K562 (cell line): ENCODE results near the gene SPCS2. TPM values are rescaled to one million over a fixed set of nuclear protein-coding genes. Genes with fewer than 3 reads are reported as not detected.

ENCODE experiments used
- AFF1 ChIP-seq, 2 experiments: fragments of 450-650 bp; IDR thresholded peaks; 2 replicates each; pipeline ENCODE4 v1.6.1; 2018; ENCODE audit warnings: mild to moderate bottlenecking in 2 of 2, low read depth in 1 of 2; ENCODE audit not compliant: partially characterized antibody in 2 of 2
- BCLAF1 ChIP-seq, 2 experiments: fragments of 450-650 bp in 1 of 2; IDR thresholded peaks; 2 replicates each; pipeline ENCODE4 v1.6.1; 2011 to 2017; ENCODE audit warnings: low read depth in 2 of 2, antibody characterized with exemption in 1 of 2, borderline replicate concordance in 1 of 2, low read length in 1 of 2, mild to moderate bottlenecking in 1 of 2, mixed read lengths in 1 of 2; ENCODE audit not compliant: control insufficient read depth in 1 of 2
- CBX3 ChIP-seq, 2 experiments: IDR thresholded peaks; 1 replicate in 1 of 2; 2 replicates in 1 of 2; pipeline ENCODE4 v1.6.1; 2012; ENCODE audit warnings: inconsistent platforms in 2 of 2, low read length in 2 of 2, borderline replicate concordance in 1 of 2, control low read depth in 1 of 2
- EGR1 ChIP-seq: fragments of 450-650 bp; conservative IDR thresholded peaks from 2 replicates; pipeline ENCODE4 v1.6.1; 2017; ENCODE audit warnings: mild to moderate bottlenecking
- GABPA ChIP-seq: fragments of 200-800 bp; sonication (Bioruptor generic); conservative IDR thresholded peaks from 2 replicates; pipeline ENCODE4 v1.6.1; 2016; ENCODE audit warnings: low read depth, missing genetic modification characterization, missing compliant biosample characterization
- MAZ ChIP-seq, 2 experiments: fragments of 450-650 bp in 1 of 2; sonication (generic) in 1 of 2; formaldehyde crosslinking; IDR thresholded peaks in 1 of 2; conservative IDR thresholded peaks in 1 of 2; 2 replicates each; pipeline versions ENCODE4 v1.4.0 to v1.5.0; 2020; ENCODE audit warnings: mild to moderate bottlenecking in 1 of 2, missing genetic modification reagents in 1 of 2
- NFYB ChIP-seq: IDR thresholded peaks from 2 replicates; pipeline ENCODE4 v1.6.1; 2011; ENCODE audit warnings: mild to moderate bottlenecking, moderate library complexity; ENCODE audit not compliant: insufficient read length; ENCODE audit errors: extremely low read depth
- POLR2G ChIP-seq: fragments of 200-400 bp; formaldehyde crosslinking; IDR thresholded peaks from 2 replicates; pipeline ENCODE4 v1.6.1; 2017; ENCODE audit warnings: low read depth, mild to moderate bottlenecking, antibody characterized with exemption, low read length, moderate library complexity
- PYGO2 ChIP-seq: fragments of 450-650 bp; IDR thresholded peaks from 2 replicates; pipeline ENCODE4 v1.6.1; 2016; ENCODE audit warnings: mild to moderate bottlenecking, missing genetic modification characterization, moderate library complexity, missing compliant biosample characterization
- RFX7 ChIP-seq: fragments of 250-450 bp; sonication (Bioruptor Pico); IDR thresholded peaks from 2 replicates; pipeline ENCODE4 v1.5.1; 2021; ENCODE audit warnings: mild to moderate bottlenecking
- SRSF7 ChIP-seq: fragments of 200-400 bp; formaldehyde crosslinking; optimal IDR thresholded peaks from 2 replicates; pipeline ENCODE3; 2017; ENCODE audit warnings: mild to moderate bottlenecking, low read depth, low read length
- YY1 ChIP-seq, 3 experiments: IDR thresholded peaks; 2 replicates each; pipeline ENCODE4 v1.6.1; 2011; ENCODE audit warnings: low read length in 2 of 3, mild to moderate bottlenecking in 2 of 3, moderate library complexity in 2 of 3, borderline replicate concordance in 1 of 3, control low read depth in 1 of 3, low read depth in 1 of 3; ENCODE audit not compliant: insufficient read depth in 3 of 3, insufficient replicate concordance in 2 of 3, control insufficient read depth in 1 of 3, insufficient read length in 1 of 3; ENCODE audit errors: extremely low read depth in 1 of 3
- ZBTB7A ChIP-seq: IDR thresholded peaks from 2 replicates; pipeline ENCODE4 v1.6.1; 2011; ENCODE audit warnings: low read depth, mild to moderate bottlenecking, low read length, moderate library complexity, borderline replicate concordance; ENCODE audit not compliant: control insufficient read depth
- ZNF175 ChIP-seq: fragments of 200-800 bp; sonication (Bioruptor generic); IDR thresholded peaks from 2 replicates; pipeline ENCODE4 v1.6.1; 2016; ENCODE audit warnings: low read depth, mild to moderate bottlenecking, missing genetic modification characterization, missing compliant biosample characterization
- ZSCAN29 ChIP-seq: fragments of 450-650 bp; IDR thresholded peaks from 2 replicates; pipeline ENCODE4 v1.6.1; 2017
- polyA plus RNA-seq, 8 experiments: library from polyadenylated mRNA; depleted of rRNA in 4 of 8; stranded (reverse) in 5 of 8; unstranded in 3 of 8; fragments of >200 nt; fragmentation: Nextera tagmentation in 2 of 8; fragmentation: Illumina TruSeq in 1 of 8; extraction: Ambion mirVana in 2 of 8; extraction: Trizol in 1 of 8; gene quantifications; 2 replicates each; pipeline versions ENCODE4 v1.2.1 to v1.2.3, GENCODE V29; 2011 to 2014; ENCODE audit warnings: inconsistent platforms in 1 of 8, missing spikeins in 1 of 8
- total RNA-seq, 7 experiments: library from RNA; depleted of rRNA in 6 of 7; stranded (reverse); fragments of >200 nt in 6 of 7; fragmentation: Illumina TruSeq in 2 of 7; extraction: Trizol in 2 of 7; gene quantifications; 2 replicates each; pipeline versions ENCODE4 v1.2.1 to v1.2.3, GENCODE V29; 2011 to 2021; ENCODE audit warnings: low replicate concordance in 1 of 7

The SPCS2 gene
- total and polyA plus RNA-seq, 9 of the 15 experiments (the other 6 are each of a cell fraction or from before 2014, with no cell fraction given), result 38.2 to 458 (median 193) TPM

- TF ChIP-seq BCLAF1 (IDR thresholded peaks at IDR 0.05; ENCODE audit: borderline replicate concordance in 1 of 2, control insufficient read depth in 1 of 2, low read depth in 2 of 2, low read length in 1 of 2) (0 out of 4 replicates have a peak, but pooled peaks of 1 of the 2 experiments have one; percentile 65), ZSCAN29 (no peak), CBX3 (IDR thresholded peaks at IDR 0.05; ENCODE audit: borderline replicate concordance in 1 of 2, low read length in 2 of 2) (peak in 1 of 2 experiments; percentile 60; a peak in 1 of 3 replicates), EGR1 (peak; percentile 54), ZBTB7A (peak; percentile 27; the same call in 1 of the 2 replicates), NFYB (peak; percentile 7), ZNF175 (CRISPR knock-in tag) (0 out of 2 replicates have a peak, but pooled peaks have one; percentile 40), YY1 (IDR thresholded peaks at IDR 0.05; ENCODE audit: borderline replicate concordance in 1 of 3, control insufficient read depth in 1 of 3, extremely low read depth in 1 of 3, insufficient read depth in 3 of 3, insufficient read length in 1 of 3, insufficient replicate concordance in 2 of 3, low read depth in 1 of 3, low read length in 2 of 3) (peak in 1 of 3 experiments; percentile 7), AFF1 (IDR thresholded peaks at IDR 0.05; ENCODE audit: low read depth in 1 of 2, partially characterized antibody in 2 of 2) (peak in 1 of 2 experiments; percentile 34), GABPA (peak; percentile 84), RFX7 (no peak), SRSF7 (no peak), PYGO2 (tag) (no peak), POLR2G (peak; percentile 84), MAZ (CRISPR knock-in tag; conservative IDR thresholded peaks at IDR 0.05 in 1 of 2, IDR thresholded peaks at IDR 0.05 in 1 of 2) (peak; percentile 36 to 81; a peak in 2 of 4 replicates)
Measured at GRCh38 chr11:74988541-74989259, 39.6 kb downstream of the SPCS2 start, which contains the start of gene NEU3 (continued).
